Activated CD8-positive, alpha-beta T cell treated with anti-CD3 and anti-CD28 coated beads for 36 hours (primary cell): ENCODE measurements around the gene GRID2. TPM values are rescaled to one million over a fixed set of nuclear protein-coding genes. Genes with fewer than 3 reads are reported as not detected.
"Not testable (repeated sequence)": the region's sequence is repeated elsewhere in the genome, so short reads cannot be mapped to it uniquely, and the experiment has no call there.

Source experiments
- ATAC-seq: fragments of 200-7000 bp; cut with Tn5 transposase; one replicate; pipeline ENCODE4 v1.10.0; 2021; ENCODE audit warnings: mild to moderate bottlenecking, moderate library complexity
- CTCF ChIA-PET: fragments of 350-600 bp; sonication (Branson Sonifier 250); formaldehyde crosslinking; loops from one replicate; lab custom pipeline; 2021; ENCODE audit warnings: antibody characterized with exemption; lab: Charles Lee
- POLR2A ChIA-PET: fragments of 350-600 bp; sonication (Branson Sonifier 250); formaldehyde crosslinking; loops from one replicate; lab custom pipeline; 2021; ENCODE audit warnings: antibody characterized with exemption; lab: Charles Lee
- DNase-seq: peaks from one replicate; pipeline ENCODE4 v3.0.0-alpha.2; 2020
- H3K27ac Mint-ChIP-seq: one replicate; pipeline ENCODE4 v1.8.0; 2021; ENCODE audit warnings: mild to moderate bottlenecking, mixed read lengths
- H3K27me3 Mint-ChIP-seq: one replicate; pipeline ENCODE4 v1.8.0; 2021; ENCODE audit warnings: mixed read lengths
- H3K36me3 Mint-ChIP-seq: one replicate; pipeline ENCODE4 v1.8.0; 2021; ENCODE audit warnings: low read depth, mixed read lengths
- H3K4me1 Mint-ChIP-seq: one replicate; pipeline ENCODE4 v1.8.0; 2021; ENCODE audit warnings: low read depth, mixed read lengths
- H3K4me3 Mint-ChIP-seq: one replicate; pipeline ENCODE4 v1.8.0; 2021; ENCODE audit warnings: mild to moderate bottlenecking, moderate library complexity, mixed read lengths
- H3K9me3 Mint-ChIP-seq: one replicate; pipeline ENCODE4 v1.8.0; 2021; ENCODE audit warnings: mixed read lengths
- CTCF ChIP-seq: fragments of 200-600 bp; IDR thresholded peaks from one replicate; pipeline ENCODE4 v1.8.0; 2022; ENCODE audit warnings: antibody characterized with exemption, mild to moderate bottlenecking
- intact Hi-C: fragments of 100-400 bp; cut with micrococcal nuclease; formaldehyde crosslinking; loops from one replicate; pipeline ENCODE4 v1.10.0; 2022
- total RNA-seq, 2 experiments: library from RNA; stranded (reverse); gene quantifications; one replicate each; pipeline ENCODE4 v1.2.3, GENCODE V29; 2021

Gene GRID2
- total RNA-seq, 2 experiments from 2014 or later: not detected

GRCh38 chr4:92445127-92445526 is 141.4 kb downstream of the GRID2 start:
- Mint-ChIP-seq H3K36me3 (no peaks in the 10 kb centered on the region), H3K27ac (no peak overlapping the region), H3K4me3 (no peak overlapping the region), H3K27me3 (no peaks in the 10 kb centered on the region), H3K9me3 (no peaks in the 10 kb centered on the region), H3K4me1 (no peaks in the 10 kb centered on the region)
- TF ChIP-seq CTCF: no peak
- CTCF ChIA-PET: no interaction called here
- intact Hi-C loops: no loop called here
- DNase-seq (no peak), ATAC-seq (no peak)
- POLR2A ChIA-PET: no interaction called here

GRCh38 chr4:92447255-92447905 is 143.6 kb downstream of the GRID2 start:
- no peaks in the 10 kb centered on the region for H3K4me1 Mint-ChIP-seq
- H3K36me3 Mint-ChIP-seq: no peaks in the 10 kb centered on the region
- intact Hi-C loops: no loop called here
- H3K4me3 Mint-ChIP-seq: no peak overlapping the region
- DNase-seq (no peak), ATAC-seq (no peak)
- no peak overlapping the region for H3K27ac Mint-ChIP-seq
- H3K27me3 Mint-ChIP-seq: no peaks in the 10 kb centered on the region
- CTCF ChIA-PET: no interaction called here
- H3K9me3 Mint-ChIP-seq: no peaks in the 10 kb centered on the region
- TF ChIP-seq CTCF: no peak
- POLR2A ChIA-PET: no interaction called here

GRCh38 chr4:92448176-92448575 is 144.4 kb downstream of the GRID2 start:
- H3K9me3 Mint-ChIP-seq, H3K27ac Mint-ChIP-seq, POLR2A ChIA-PET, DNase-seq, H3K4me1 Mint-ChIP-seq, H3K36me3 Mint-ChIP-seq, intact Hi-C loops, CTCF ChIA-PET, H3K27me3 Mint-ChIP-seq, H3K4me3 Mint-ChIP-seq, ATAC-seq: not testable (repeated sequence)

GRCh38 chr4:92450694-92451093 is 146.9 kb downstream of the GRID2 start:
- no peak for TF ChIP-seq CTCF
- Mint-ChIP-seq H3K36me3 (no peaks in the 10 kb centered on the region), H3K4me1 (no peaks in the 10 kb centered on the region), H3K27ac (no peak overlapping the region), H3K9me3 (no peaks in the 10 kb centered on the region), H3K4me3 (no peak overlapping the region), H3K27me3 (no peaks in the 10 kb centered on the region)
- DNase-seq: no peak
- CTCF ChIA-PET: no interaction called here
- intact Hi-C loops: no loop called here
- POLR2A ChIA-PET: no interaction called here
- ATAC-seq: no peak

GRCh38 chr4:92451782-92452181 is 148.0 kb downstream of the GRID2 start:
- CTCF ChIA-PET: no interaction called here
- H3K4me3 Mint-ChIP-seq: no peak overlapping the region
- ATAC-seq (no peak), DNase-seq (no peak)
- H3K4me1 Mint-ChIP-seq: no peaks in the 10 kb centered on the region
- H3K36me3 Mint-ChIP-seq: no peaks in the 10 kb centered on the region
- POLR2A ChIA-PET: no interaction called here
- intact Hi-C loops: no loop called here
- no peak for TF ChIP-seq CTCF
- no peaks in the 10 kb centered on the region for H3K9me3 Mint-ChIP-seq
- no peak overlapping the region for H3K27ac Mint-ChIP-seq
- H3K27me3 Mint-ChIP-seq: no peaks in the 10 kb centered on the region

GRCh38 chr4:92452383-92452782 is 148.6 kb downstream of the GRID2 start:
- intact Hi-C loops, H3K9me3 Mint-ChIP-seq, H3K27me3 Mint-ChIP-seq, H3K36me3 Mint-ChIP-seq, DNase-seq, H3K27ac Mint-ChIP-seq, ATAC-seq, CTCF ChIA-PET, H3K4me3 Mint-ChIP-seq, H3K4me1 Mint-ChIP-seq, POLR2A ChIA-PET: not testable (repeated sequence)
